Smooth muscle cell (in vitro differentiated cells): ENCODE data around the gene ANKRD44. TPM values are rescaled to one million over a fixed set of nuclear protein-coding genes. Genes with fewer than 3 reads are reported as not detected.
A peak's percentile ranks its signal among the peaks of the same experiment; 100 is the strongest.

ENCODE experiments used
- DNase-seq: peaks from one replicate; lab custom pipeline; 2025; ENCODE audit not compliant: unreplicated experiment; lab: John Stamatoyannopoulos, UW
- H2AFZ ChIP-seq: fragments of 200-600 bp; sonication (generic); 2 replicates; pipeline ENCODE4 v1.6.0; 2016; ENCODE audit warnings: antibody characterized with exemption, low read depth, mild to moderate bottlenecking
- H3F3A ChIP-seq: fragments of 200-600 bp; sonication (generic); 2 replicates; pipeline ENCODE4 v1.6.0; 2017; ENCODE audit warnings: antibody characterized with exemption, low read depth
- H3K27ac ChIP-seq: fragments of 200-600 bp; sonication (generic); 2 replicates; pipeline ENCODE4 v1.5.1; 2016; ENCODE audit warnings: low read depth, mild to moderate bottlenecking
- H3K27me3 ChIP-seq: fragments of 200-600 bp; sonication (generic); 2 replicates; pipeline ENCODE4 v1.6.1; 2016; ENCODE audit warnings: low read depth, mild to moderate bottlenecking
- H3K36me3 ChIP-seq: fragments of 200-600 bp; sonication (generic); 2 replicates; pipeline ENCODE4 v1.5.1; 2016; ENCODE audit warnings: low read depth
- H3K4me1 ChIP-seq: fragments of 200-600 bp; sonication (generic); 2 replicates; pipeline ENCODE4 v1.5.1; 2016; ENCODE audit warnings: low read depth
- H3K4me2 ChIP-seq: fragments of 200-600 bp; sonication (generic); 2 replicates; pipeline ENCODE4 v1.6.0; 2016; ENCODE audit warnings: mild to moderate bottlenecking
- H3K4me3 ChIP-seq: fragments of 200-600 bp; sonication (generic); 2 replicates; pipeline ENCODE4 v1.5.1; 2016; ENCODE audit warnings: mild to moderate bottlenecking
- H3K79me2 ChIP-seq: fragments of 200-600 bp; sonication (generic); 2 replicates; pipeline ENCODE4 v1.6.0; 2016; ENCODE audit warnings: low read depth, mild to moderate bottlenecking
- H3K9ac ChIP-seq: fragments of 200-600 bp; sonication (generic); 2 replicates; pipeline ENCODE4 v1.6.0; 2016; ENCODE audit warnings: low read depth
- H3K9me3 ChIP-seq: fragments of 200-600 bp; sonication (generic); replicated peaks from 2 replicates; pipeline ENCODE4 v1.5.1; 2016; ENCODE audit warnings: low read depth
- H4K20me1 ChIP-seq: fragments of 200-600 bp; sonication (generic); 2 replicates; pipeline ENCODE4 v1.6.0; 2016; ENCODE audit warnings: low read depth
- WGBS: methylation state at CpG from one replicate; pipeline ENCODE4 v1.1.7; 2016; ENCODE audit warnings: low lambda C conversion rate; 5-methylcytosine and 5-hydroxymethylcytosine counted together
- polyA plus RNA-seq: library from polyadenylated mRNA; unstranded; fragments of >200 nt; fragmentation: Nextera tagmentation; extraction: Ambion mirVana; gene quantifications from 2 replicates; pipeline ENCODE4 v1.2.1, GENCODE V29; 2016
- total RNA-seq: library from RNA; depleted of rRNA; stranded (reverse); fragments of >200 nt; gene quantifications from 2 replicates; pipeline ENCODE4 v1.2.3, GENCODE V29; 2014
- TF ChIP-seq, protein P1 (sequence below): fragments of 200-600 bp; sonication (generic); IDR thresholded peaks from 2 replicates; pipeline ENCODE4 v1.5.1; 2017; ENCODE audit warnings: borderline replicate concordance, mild to moderate bottlenecking, antibody characterized with exemption; ENCODE audit not compliant: insufficient read depth, poor library complexity, severe bottlenecking

Gene ANKRD44
- total and polyA plus RNA-seq, 2 experiments from 2014 or later: 3.6 to 5.5 TPM

GRCh38 chr2:197157879-197158537, 152.6 kb downstream of the ANKRD44 start:
- DNase-seq: no peak
- H3F3A ChIP-seq: no peaks in the 10 kb centered on the region
- H3K4me1 ChIP-seq: peaks cover 9% of the 10 kb centered on the region
- H3K36me3 ChIP-seq: no peaks in the 10 kb centered on the region
- H3K27ac ChIP-seq: peak overlapping the region; percentile 89
- no peaks in the 10 kb centered on the region for H3K9me3 ChIP-seq
- TF ChIP-seq, protein P1, sequence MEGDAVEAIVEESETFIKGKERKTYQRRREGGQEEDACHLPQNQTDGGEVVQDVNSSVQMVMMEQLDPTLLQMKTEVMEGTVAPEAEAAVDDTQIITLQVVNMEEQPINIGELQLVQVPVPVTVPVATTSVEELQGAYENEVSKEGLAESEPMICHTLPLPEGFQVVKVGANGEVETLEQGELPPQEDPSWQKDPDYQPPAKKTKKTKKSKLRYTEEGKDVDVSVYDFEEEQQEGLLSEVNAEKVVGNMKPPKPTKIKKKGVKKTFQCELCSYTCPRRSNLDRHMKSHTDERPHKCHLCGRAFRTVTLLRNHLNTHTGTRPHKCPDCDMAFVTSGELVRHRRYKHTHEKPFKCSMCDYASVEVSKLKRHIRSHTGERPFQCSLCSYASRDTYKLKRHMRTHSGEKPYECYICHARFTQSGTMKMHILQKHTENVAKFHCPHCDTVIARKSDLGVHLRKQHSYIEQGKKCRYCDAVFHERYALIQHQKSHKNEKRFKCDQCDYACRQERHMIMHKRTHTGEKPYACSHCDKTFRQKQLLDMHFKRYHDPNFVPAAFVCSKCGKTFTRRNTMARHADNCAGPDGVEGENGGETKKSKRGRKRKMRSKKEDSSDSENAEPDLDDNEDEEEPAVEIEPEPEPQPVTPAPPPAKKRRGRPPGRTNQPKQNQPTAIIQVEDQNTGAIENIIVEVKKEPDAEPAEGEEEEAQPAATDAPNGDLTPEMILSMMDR: no peak
- WGBS: 56% methylated on average over 9 of the region's 9 CpGs
- H2AFZ ChIP-seq: peak overlapping the region; percentile 9
- peak overlapping the region; percentile 53 for H3K4me2 ChIP-seq
- no peak overlapping the region for H3K4me3 ChIP-seq
- H3K79me2 ChIP-seq: no peaks in the 10 kb centered on the region
- H3K27me3 ChIP-seq: no peaks in the 10 kb centered on the region
- H3K9ac ChIP-seq: no peak overlapping the region
- H4K20me1 ChIP-seq: no peaks in the 10 kb centered on the region

GRCh38 chr2:197156771-197157170, 153.8 kb downstream of the ANKRD44 start:
- 74% methylated on average over 6 of the region's 6 CpGs for WGBS
- TF ChIP-seq, protein P1: no peak
- no peaks in the 10 kb centered on the region for H3K27me3 ChIP-seq
- H3K79me2 ChIP-seq: no peaks in the 10 kb centered on the region
- peaks cover 15% of the 10 kb centered on the region for H3K4me1 ChIP-seq
- no peak overlapping the region for H3K4me2 ChIP-seq
- no peak for DNase-seq
- H3K4me3 ChIP-seq: no peak overlapping the region
- H3F3A ChIP-seq: no peaks in the 10 kb centered on the region
- no peak overlapping the region for H2AFZ ChIP-seq
- H3K27ac ChIP-seq: no peak overlapping the region
- H4K20me1 ChIP-seq: no peaks in the 10 kb centered on the region
- no peaks in the 10 kb centered on the region for H3K36me3 ChIP-seq
- H3K9me3 ChIP-seq: no peaks in the 10 kb centered on the region
- no peak overlapping the region for H3K9ac ChIP-seq

- Histone ChIP-seq H3K4me3 (no peak overlapping the region), H2AFZ (no peak overlapping the region), H3K27ac (peak overlapping the region; percentile 3), H3K4me1 (peaks cover 7% of the 10 kb centered on the region), H3K79me2 (no peaks in the 10 kb centered on the region), H3K36me3 (no peaks in the 10 kb centered on the region), H3K4me2 (no peak overlapping the region), H3K27me3 (no peaks in the 10 kb centered on the region), H3F3A (no peaks in the 10 kb centered on the region), H3K9me3 (no peaks in the 10 kb centered on the region), H4K20me1 (no peaks in the 10 kb centered on the region), H3K9ac (no peak overlapping the region)
- no peak for DNase-seq
- WGBS: 59% methylated on average over 7 of the region's 7 CpGs
- TF ChIP-seq, protein P1: no peak
Observed at GRCh38 chr2:197152451-197153228, 157.9 kb downstream of the ANKRD44 start.
